ENCODE results near the gene MAML2. TPM values are rescaled to one million over a fixed set of nuclear protein-coding genes. Genes with fewer than 3 reads are reported as not detected.

The MAML2 gene
- total RNA-seq, 1 experiment from 2014 or later: 2.7 TPM

DNA sequence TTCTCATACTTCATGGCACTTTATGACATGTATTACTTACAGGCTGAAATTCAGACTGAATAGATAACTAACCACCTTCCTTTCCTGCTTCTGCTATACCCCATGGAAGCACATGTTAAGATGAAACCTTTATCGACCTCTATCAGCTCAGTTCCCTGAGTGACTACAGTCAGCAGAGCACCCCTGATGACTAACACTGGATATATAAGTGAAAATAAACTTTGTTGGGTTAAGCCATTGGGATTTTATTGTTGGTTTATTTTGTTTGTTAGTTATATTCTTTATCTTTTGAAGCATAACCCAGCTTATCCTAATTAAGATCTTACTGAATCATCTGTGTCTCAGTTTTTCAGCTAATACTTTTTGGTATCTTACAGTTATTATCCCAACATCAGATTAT, 23.0 kb upstream of the MAML2 start:
- Mint-ChIP-seq H3K4me1 (no peaks in the 10 kb centered on the region), H3K27ac (no peak overlapping the region), H3K27me3 (ENCODE audit: low read depth) (no peaks in the 10 kb centered on the region), H3K9me3 (peaks cover 4 to 8% of the 10 kb centered on the region in 2 experiments; a peak in 4 of 5 replicates), H3K4me3 (no peak overlapping the region), H3K36me3 (ENCODE audit: insufficient read depth in 1 of 3, low read depth in 3 of 3) (peaks cover 17 to 21% (median 17%) of the 10 kb centered on the region in 3 experiments)
- no peak overlapping the region for H3K14ac ChIP-seq (ENCODE audit: insufficient read depth, low read length)
- no peak overlapping the region for H3K56ac ChIP-seq (ENCODE audit: insufficient read length, low read depth, low read length)
- no peak overlapping the region for H2BK12ac ChIP-seq (ENCODE audit: insufficient read length, low read depth, low read length)
- no peaks in the 10 kb centered on the region for H3K79me1 ChIP-seq (ENCODE audit: insufficient read depth, low read depth, low read length, poor library complexity, severe bottlenecking)
- H3K18ac ChIP-seq (ENCODE audit: insufficient read length, low read depth, low read length): no peak overlapping the region
- H3K4me1 ChIP-seq (ENCODE audit: insufficient read depth, low read length): no peaks in the 10 kb centered on the region
- H2BK5ac ChIP-seq (ENCODE audit: insufficient read length, low read length): no peak overlapping the region
- H3K4ac ChIP-seq (ENCODE audit: low read depth, low read length): no peak overlapping the region
- no peak for TF ChIP-seq CTCF (conservative IDR thresholded peaks at IDR 0.05)
- no peaks in the 10 kb centered on the region for H3K79me2 ChIP-seq (ENCODE audit: insufficient read depth, low read length)
- no peak overlapping the region for H2AFZ ChIP-seq (ENCODE audit: low read length)
- H2BK120ac ChIP-seq (ENCODE audit: low read depth, low read length, poor library complexity, severe bottlenecking): no peak overlapping the region
- no peak for DNase-seq
- no peak overlapping the region for H4K8ac ChIP-seq (replicated peaks; ENCODE audit: insufficient read length, low read depth, low read length)
- H3K23ac ChIP-seq (ENCODE audit: insufficient read length, low read depth, low read length): no peak overlapping the region
- H3K27me3 ChIP-seq (ENCODE audit: insufficient read depth, low read length): no peaks in the 10 kb centered on the region
- H3T11ph ChIP-seq (ENCODE audit: low read length): no peak overlapping the region
- no peak overlapping the region for H2AK5ac ChIP-seq (ENCODE audit: insufficient read length, low read length)
- H3K4me2 ChIP-seq (ENCODE audit: insufficient read depth, insufficient read length, low read length): no peak overlapping the region
- H3K9me3 ChIP-seq (ENCODE audit: control insufficient read depth, low read depth, low read length): no peaks in the 10 kb centered on the region
- no peaks in the 10 kb centered on the region for H3K23me2 ChIP-seq (ENCODE audit: insufficient read length, low read depth, low read length, poor library complexity, severe bottlenecking)
- no CpG with 5 or more reads among the region's 1 CpG for WGBS (ENCODE audit: extremely low coverage, insufficient read length, low lambda C conversion rate)
- H3K9ac ChIP-seq (ENCODE audit: extremely low read depth, insufficient read length, low read length): no peak overlapping the region
- no peak overlapping the region for H3K27ac ChIP-seq (ENCODE audit: insufficient read length, low read depth, low read length)
- no peaks in the 10 kb centered on the region for H4K20me1 ChIP-seq (ENCODE audit: control insufficient read depth, insufficient read depth, insufficient read length)
- no peak overlapping the region for H4K5ac ChIP-seq (ENCODE audit: insufficient read length, low read depth, low read length)
- no peak overlapping the region for H2BK15ac ChIP-seq (ENCODE audit: low read depth, low read length)
- no peak overlapping the region for H4K91ac ChIP-seq (ENCODE audit: insufficient read length, low read depth, low read length)
- no peak overlapping the region for H2BK20ac ChIP-seq (ENCODE audit: low read depth, low read length, poor library complexity, severe bottlenecking)
